DMS 273 (cell line): ENCODE data around the gene RAB31.
A peak's percentile ranks its signal among the peaks of the same experiment; 100 is the strongest.
"Not testable (repeated sequence)": the region's sequence is repeated elsewhere in the genome, so short reads cannot be mapped to it uniquely, and the experiment has no call there.

ENCODE experiments used
- DNase-seq: peaks from one replicate; lab custom pipeline; 2025; ENCODE audit not compliant: unreplicated experiment; lab: John Stamatoyannopoulos, UW

The RAB31 gene

GRCh38 chr18:9708057-9708433 lies at the start of gene RAB31:
Gene RAB31 (plus strand): TSS chr18:9708301. CDS start chr18:9708406, 105 bp downstream.
- peak; percentile 83 for DNase-seq

- no peak for DNase-seq
Measured at GRCh38 chr18:9659499-9660375, 48.4 kb upstream of the RAB31 start.

GRCh38 chr18:9661564-9661963 lies 46.5 kb upstream of the RAB31 start:
- DNase-seq: peak; percentile 23

- no peak for DNase-seq
Measured at GRCh38 chr18:9663377-9663776, 44.7 kb upstream of the RAB31 start.

- no peak for DNase-seq
Measured at GRCh38 chr18:9665314-9665713, 42.8 kb upstream of the RAB31 start.

GRCh38 chr18:9666548-9666947 lies 41.6 kb upstream of the RAB31 start:
- no peak for DNase-seq

GRCh38 chr18:9669016-9669415 lies 39.1 kb upstream of the RAB31 start:
- no peak for DNase-seq

GRCh38 chr18:9671214-9671613 lies 36.9 kb upstream of the RAB31 start:
- no peak for DNase-seq

- peak; percentile 79 for DNase-seq
Measured at GRCh38 chr18:9673296-9674251, 34.5 kb upstream of the RAB31 start.

GRCh38 chr18:9678216-9678615 lies 29.9 kb upstream of the RAB31 start:
- DNase-seq: not testable (repeated sequence)

- DNase-seq: no peak
Measured at GRCh38 chr18:9679125-9679524, 29.0 kb upstream of the RAB31 start.

GRCh38 chr18:9681217-9681616 lies 26.9 kb upstream of the RAB31 start:
- no peak for DNase-seq

GRCh38 chr18:9682572-9682971 lies 25.5 kb upstream of the RAB31 start:
- no peak for DNase-seq

GRCh38 chr18:9683418-9684396 lies 24.4 kb upstream of the RAB31 start:
- DNase-seq: peak; percentile 87

GRCh38 chr18:9684881-9685614 lies 23.1 kb upstream of the RAB31 start:
- peak; percentile 31 for DNase-seq

GRCh38 chr18:9685615-9685890 lies 22.5 kb upstream of the RAB31 start:
- no peak for DNase-seq

GRCh38 chr18:9688036-9688741 lies 19.9 kb upstream of the RAB31 start:
- no peak for DNase-seq

GRCh38 chr18:9689253-9689652 lies 18.8 kb upstream of the RAB31 start:
- DNase-seq: no peak

- DNase-seq: peak; percentile 90
Measured at GRCh38 chr18:9690418-9691188, 17.5 kb upstream of the RAB31 start.
